GM21723 (cell line): ENCODE measurements around the gene CSTPP1.
"Not testable (repeated sequence)": the region's sequence is repeated elsewhere in the genome, so short reads cannot be mapped to it uniquely, and the experiment has no call there.

ENCODE experiments used
- ATAC-seq: cut with Tn5 transposase; IDR thresholded peaks from one replicate; pipeline ENCODE4 v1.9.1; 2021; ENCODE audit warnings: mild to moderate bottlenecking, moderate library complexity; ENCODE audit not compliant: unreplicated experiment

CSTPP1 gene

DNA sequence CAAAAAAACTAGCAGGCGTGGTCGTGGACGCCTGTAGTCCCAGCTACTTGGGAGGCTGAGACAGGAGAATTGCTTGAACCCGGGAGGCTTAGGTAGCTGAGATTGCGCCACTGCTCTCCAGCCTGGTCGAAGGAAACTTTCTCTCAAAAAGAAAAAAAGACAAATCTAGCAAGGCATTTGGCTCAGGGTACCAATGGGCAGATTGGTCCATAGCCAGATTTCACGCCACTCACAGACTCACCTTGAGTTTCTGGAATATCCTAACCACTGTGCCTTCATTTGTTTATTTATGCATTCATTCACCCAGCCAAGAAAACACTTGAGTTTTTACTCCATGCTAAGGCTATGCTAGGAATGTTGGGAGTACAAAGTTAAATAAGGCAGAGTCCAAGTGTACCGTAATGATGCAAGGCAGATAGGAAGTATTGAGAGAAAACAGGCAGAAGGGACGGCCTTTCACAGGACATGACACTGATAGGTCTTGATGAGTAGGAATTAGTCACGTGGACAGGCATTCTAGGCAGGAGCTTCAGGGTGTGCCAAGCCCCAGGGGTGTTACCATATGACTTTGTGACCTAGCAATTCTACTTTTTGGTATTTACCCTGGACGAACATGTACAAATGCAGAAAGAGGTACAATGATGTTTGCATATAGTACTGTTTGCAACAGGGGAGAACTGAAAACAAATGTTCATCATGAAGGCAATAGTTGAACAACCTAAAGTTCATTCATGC is 252.7 kb downstream of the CSTPP1 start:
- no peak for ATAC-seq

DNA sequence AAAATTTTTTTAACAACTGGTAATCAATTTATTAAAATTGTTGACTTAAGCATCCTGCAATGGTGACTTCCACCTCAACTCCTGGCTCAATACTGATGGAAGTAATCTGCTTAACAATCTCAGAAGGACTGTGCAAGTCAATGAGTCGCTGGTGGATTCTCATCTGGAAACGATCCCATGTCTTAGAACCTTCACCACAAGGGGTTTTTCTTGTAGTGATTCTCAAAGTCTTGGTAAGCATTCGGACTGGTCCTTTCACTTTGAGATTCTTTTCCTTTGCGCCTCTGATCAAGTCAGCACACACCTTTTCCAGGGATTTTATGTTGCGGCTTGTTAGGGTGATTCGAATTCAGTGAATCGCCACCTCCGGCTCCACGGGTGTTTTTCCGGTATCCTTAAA is 254.6 kb downstream of the CSTPP1 start:
- not testable (repeated sequence) for ATAC-seq

DNA sequence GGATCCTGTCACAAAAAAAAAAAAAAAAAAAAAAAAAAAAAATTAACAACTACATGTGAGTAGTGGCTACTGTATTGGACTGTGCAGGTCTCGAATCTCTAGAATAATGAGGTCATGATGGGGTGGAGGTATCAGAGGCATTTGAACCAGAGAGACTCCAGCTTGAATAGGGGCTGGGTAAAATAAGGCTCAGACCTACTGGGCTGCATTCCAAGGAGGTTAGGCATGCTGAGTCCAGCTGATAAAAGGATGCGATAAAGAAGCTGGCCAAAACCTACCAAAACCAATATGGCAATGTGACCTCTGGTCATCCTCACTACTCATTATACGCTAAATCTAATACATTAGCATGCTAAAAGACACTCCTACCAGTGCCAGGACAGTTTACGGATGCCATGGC is 255.6 kb downstream of the CSTPP1 start:
- ATAC-seq: no peak

DNA sequence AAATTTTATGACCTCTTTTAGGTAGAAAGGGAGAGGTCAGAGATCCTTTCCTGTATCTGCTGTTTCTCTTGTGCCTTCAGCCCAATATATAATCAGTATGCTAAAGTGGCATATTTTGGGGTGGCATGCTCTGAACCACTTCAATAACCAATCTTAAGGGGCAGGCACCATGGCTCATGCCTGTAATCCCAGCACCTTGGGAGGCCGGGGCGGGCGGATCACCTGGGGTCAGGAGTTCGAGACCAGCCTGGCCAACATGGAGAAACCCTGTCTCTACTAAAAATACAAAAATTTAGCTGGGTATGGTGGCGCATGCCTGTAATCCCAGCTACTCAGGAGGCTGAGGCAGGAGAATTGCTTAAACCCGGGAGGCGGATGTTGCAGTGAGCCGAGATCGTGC is 261.6 kb downstream of the CSTPP1 start:
- ATAC-seq: not testable (repeated sequence)

DNA sequence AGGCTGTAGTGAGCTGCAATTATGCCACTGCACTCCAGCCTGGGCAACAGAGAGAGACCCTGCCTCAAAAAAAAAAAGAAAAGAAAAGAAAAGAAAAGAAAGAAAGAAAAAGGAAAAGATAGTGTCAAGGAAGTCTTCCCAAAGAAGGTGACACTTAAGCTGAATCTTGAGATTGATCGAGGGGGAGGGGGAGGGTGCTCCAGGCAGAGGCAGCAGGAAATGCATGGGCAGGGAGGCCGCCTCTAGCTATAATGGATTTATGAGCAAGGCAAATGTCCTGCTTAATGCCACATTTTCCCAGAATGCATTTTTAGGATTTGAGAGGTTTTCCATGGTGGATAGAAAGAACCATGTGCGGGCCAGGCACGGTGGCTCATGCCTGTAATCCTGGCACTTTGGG is 264.5 kb downstream of the CSTPP1 start:
- no peak for ATAC-seq

DNA sequence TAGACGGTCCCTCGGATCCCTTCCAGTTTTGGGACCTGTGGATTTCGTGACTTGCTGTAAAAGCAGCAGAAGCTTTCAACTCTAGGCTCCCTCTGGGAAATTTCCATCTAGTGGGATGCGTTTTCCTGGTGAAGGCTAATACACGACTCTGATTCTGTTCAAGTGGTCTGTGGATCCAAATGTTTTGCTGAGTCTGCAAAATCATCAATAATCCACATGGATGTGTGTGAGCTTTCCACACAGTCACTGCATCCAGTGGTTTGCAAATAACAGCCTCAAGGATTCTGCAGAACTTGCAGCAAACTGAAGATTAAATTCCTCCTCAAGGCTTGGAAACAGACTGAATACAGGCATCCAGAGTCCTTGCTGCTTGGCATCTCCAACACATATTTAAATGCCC is 266.0 kb downstream of the CSTPP1 start:
- ATAC-seq: no peak

DNA sequence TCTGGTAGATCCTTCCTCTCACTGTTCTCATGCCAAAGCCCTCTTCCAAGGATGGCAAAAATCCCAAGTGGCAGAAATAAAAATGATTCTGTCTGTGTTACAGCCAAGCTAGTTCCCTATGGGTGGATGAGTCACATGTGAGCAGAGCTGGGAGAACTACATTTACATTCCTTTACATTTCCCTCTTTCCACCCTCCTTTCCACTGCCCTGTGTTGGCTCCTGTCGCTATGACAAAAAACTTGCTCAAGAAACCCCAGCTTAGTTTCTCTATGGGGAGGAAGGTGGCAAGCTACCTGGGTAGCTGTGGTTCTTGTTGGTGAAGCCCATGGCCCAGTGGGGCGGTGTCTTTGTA is 268.1 kb downstream of the CSTPP1 start:
- no peak for ATAC-seq

DNA sequence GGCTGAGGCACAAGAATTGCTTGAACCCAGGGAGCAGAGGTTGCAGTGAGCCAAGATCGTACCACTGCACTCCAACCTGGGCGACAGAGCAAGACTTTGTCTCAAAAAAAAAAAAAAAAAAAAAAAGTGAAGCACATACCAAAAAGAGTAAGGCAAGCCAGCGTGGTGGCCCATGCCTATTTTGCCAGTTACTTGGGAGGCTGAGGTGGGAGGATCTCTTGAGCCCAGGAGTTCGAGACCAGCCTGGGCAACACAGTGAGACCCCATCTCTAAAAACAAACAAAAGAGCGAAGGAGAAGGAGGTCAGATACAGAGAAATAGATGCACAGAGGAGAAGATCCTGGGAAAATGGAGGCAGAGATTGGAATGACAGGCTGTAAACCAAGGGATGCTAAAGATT is 270.0 kb downstream of the CSTPP1 start:
- ATAC-seq: not testable (repeated sequence)

DNA sequence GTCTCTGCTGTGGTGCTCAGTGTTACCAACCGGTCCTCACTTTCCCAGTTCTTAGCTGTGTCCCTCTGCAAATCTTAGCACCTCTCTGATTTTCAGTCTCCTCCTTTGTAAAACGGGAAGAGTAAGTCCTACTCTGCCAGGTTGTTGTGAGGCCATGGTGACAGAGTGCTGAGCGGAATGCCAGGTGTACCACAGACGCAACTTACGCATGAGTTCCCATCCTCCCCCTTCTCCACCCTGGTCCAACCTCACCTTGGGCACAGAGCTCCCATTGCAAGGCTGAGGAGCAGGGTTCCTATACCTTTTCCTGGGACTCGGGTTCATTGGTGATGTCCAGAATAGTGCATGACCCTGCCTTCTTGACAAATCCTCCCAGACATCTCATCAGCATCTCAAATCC is 270.9 kb downstream of the CSTPP1 start:
- ATAC-seq: no peak

DNA sequence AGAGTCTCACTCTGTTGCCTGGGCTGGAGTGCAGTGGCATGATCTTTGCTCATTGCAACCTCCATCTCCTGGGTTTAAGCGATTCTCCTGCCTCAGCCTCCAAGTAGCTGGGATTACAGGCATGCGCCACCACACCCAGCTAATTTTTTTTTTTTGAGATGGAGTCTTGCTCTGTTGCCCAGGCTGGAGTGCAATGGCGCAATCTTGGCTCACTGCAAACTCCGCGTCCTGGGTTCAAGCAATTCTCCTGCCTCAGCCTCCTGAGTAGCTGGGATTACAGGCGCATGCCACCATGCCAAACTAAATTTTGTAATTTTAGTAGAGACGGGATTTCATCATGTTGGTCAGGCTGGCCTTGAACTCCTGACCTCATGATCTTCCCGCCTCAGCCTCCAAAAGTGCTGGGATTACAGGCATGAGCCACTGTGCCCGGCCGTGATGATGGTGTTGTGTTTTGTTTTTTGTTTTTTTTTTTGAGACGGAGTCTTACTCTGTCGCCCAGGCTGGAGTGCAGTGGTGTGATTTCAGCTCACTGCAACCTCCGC is 271.5 kb downstream of the CSTPP1 start:
- ATAC-seq: not testable (repeated sequence)

DNA sequence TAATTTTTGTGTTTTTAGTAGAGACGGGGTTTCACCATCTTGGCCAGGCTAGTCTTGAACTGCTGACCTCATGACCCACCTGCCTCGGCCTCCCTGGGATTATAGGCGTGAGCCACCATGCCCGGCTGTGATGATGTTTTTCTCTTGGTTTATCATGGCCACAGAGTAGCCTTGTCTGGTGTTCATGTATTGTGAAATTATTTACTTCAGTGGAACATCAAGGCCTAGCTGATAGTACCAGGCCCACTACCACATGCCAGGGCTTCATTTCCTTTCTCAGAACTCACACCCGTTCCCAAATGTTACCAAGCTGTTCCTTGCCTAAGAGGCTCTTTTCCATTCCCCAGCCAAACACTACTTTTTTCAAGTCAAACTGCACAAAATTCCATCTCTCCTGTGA is 272.1 kb downstream of the CSTPP1 start:
- ATAC-seq: no peak
